ENCODE results near the gene PARD3.

The PARD3 gene

DNA sequence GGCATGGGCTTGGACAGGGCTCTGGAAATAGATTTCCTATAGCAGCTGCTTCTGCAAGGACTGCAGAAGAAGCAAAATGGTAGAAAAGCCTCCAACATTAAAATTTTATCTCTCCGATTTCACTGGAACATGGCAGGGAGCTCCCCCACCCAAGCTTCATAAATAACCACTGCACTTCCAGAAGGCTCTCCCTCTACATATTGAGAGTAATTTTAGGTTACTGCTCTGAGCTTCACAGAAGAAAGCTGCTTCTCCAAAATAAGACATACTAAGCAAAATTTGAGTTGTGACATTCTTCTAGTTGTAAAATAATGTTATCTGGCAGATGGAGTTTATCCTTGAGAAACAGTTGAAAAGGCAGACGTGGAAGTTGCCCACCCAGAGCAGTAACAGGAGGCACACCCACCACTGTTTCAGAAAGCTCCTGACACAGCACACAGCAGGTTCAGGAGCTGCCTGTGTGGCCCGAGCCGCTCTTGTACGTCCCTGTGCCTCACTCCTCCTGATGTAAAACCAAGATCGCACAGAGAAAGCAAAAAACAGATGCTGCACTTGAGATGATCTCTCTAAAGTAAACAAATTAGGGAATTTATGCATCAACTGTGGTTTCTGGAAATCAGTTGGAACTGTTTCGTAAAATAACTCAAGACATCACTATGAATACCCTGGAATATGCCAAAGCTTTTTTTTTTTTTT is 621.0 kb downstream of the PARD3 start:
- no peak for DNase-seq

DNA sequence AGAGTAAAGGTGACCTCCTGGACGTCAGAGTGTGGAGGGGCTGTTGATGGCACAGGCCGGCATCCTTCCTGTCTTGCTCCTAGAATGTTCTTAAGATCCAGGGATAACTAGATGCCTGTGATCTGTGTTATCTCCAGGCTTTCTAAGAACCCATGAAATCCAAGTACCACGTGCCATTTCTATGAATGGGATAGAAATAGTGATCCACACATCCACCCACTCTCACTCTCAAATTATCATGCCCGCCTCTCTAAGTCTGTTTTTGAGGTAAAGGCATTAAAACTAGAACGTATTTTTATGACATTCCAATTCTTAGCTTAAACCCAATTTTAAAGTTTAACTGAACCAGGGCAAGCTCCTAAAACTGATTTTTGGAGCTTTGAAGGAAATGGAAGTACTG is 622.5 kb downstream of the PARD3 start:
- no peak for DNase-seq

DNA sequence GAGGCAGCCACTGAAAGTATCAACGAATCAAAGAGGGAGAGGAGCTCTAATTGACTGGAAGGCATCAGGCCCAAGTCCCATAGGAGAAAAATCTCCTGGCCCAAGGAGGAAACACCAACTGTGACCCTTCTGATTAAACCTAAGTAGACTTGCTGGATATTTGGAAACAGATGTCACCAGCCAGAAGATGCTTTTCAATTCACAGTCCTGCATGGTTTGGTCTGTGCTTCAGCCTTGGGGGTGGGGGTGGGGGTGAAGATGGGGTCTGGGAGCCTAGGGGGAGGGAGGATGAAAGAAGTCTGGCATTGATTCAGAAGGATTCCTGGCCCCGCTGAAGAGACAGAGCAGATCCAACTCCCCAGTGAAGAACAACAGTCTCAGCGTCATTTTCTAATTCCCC is 623.7 kb downstream of the PARD3 start:
- no peak for DNase-seq

DNA sequence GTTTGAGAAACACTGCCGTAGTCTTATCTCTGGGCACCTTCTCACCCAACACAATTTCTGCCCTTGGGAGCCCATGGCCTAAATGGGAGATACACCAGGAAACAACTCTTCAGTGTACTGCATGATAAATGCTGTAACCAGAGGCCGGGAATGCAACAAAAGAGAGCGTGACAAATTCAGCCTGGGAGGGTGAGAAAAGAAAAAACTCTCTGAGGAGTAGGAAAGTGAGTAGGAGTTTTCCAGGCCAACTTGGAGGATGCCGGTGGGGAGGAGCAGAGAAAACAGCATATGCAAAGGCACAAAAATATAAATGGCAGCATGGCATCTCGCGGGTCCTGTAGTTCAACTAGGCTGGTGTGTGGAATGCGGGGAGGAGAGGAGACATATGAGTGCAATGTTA is 624.5 kb downstream of the PARD3 start:
- no peak for DNase-seq

DNA sequence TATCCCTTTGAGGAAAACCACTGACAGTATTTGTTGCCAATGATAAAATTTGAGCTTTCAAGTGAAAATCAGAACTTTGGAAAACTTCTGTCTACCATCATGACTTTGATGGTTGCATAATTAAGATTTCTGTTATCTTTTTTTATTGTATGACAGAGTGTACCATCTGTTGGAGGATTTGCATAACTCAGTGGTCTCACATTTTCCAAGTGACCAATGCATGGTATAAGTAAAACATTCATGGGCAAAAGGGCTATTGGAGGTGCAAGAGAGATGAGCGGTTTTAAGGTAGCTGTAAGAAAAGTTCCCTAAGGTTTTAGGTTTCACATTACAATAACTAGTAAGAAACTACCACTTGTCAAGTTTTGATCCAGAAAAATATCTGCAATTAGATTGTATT is 625.3 kb downstream of the PARD3 start:
- DNase-seq = no peak

DNA sequence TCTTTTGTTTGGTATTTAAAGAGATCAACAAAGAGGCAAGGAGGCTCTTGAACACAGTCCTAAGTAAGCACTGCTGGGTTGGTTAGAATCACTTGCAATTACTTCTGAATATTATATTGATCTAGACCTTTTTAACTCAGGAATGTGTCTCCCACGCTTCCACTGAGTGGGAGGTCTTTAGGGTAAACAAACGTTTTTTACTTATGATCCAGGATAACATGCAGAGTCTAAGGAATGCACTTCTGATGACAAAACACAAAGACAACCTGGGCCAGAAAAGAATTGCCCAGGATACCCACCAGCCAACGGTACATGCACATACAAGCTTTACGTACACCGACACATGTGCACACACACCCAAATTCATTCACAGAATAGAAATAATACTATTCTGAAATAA is 626.9 kb downstream of the PARD3 start:
- no peak for DNase-seq

DNA sequence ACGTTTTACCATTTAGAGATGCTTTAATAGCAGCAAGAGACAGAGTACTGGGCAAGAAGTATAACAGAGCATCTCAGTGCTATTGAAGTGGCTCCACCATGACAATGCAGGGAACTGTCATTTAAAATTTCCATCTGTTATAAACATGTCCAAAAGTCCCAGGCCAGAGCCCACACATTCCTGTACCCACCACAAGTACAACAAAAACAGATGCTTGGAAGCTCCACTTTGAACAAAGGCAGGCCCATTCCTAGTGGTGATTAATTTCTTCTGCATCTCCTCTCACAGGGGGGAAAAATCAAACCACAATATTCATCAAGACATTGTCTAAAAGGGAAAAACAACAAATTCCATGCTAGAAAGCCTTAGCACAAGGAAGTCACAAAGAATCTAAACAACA is 627.9 kb downstream of the PARD3 start:
- DNase-seq = no peak

DNA sequence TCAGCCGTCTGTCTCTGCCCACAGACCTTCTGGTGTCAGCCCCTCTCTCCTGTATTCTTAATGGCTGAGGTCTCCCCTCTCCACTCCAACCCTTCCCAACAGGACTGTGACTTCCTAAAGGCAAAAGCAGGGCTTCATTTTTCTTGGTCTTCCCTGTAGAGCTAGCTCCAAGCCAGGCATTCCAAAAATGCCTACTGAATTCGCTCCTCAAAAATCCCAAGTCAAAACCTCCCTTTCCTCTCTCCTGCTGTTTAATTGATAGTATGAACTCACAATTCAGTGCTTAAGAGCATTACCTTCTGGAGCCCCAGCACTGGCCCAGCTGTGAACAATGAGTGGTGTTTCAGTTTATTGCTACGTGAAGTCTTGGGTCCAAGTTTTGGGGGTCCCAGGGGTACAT is 628.4 kb downstream of the PARD3 start:
- no peak for DNase-seq

DNA sequence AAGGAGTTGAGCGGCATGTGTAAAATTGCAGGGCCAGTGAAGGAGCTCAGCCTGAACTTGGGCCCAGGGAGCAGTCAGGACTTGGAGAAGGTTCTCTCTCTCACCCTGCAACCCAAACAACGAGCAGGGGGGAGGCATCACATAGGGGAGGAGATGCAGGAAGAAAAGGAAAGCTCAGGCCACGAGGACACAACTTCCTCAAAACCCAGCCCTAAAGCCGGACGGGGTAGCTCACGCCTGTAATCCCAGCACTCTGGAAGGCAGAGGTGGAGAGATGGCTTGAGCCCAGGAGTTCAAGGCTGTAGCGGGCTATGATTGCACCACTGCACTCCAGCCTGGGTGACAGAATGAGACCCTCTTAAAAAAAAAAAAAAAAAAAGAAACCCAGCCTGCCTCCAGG is 629.1 kb downstream of the PARD3 start:
- DNase-seq = no peak

DNA sequence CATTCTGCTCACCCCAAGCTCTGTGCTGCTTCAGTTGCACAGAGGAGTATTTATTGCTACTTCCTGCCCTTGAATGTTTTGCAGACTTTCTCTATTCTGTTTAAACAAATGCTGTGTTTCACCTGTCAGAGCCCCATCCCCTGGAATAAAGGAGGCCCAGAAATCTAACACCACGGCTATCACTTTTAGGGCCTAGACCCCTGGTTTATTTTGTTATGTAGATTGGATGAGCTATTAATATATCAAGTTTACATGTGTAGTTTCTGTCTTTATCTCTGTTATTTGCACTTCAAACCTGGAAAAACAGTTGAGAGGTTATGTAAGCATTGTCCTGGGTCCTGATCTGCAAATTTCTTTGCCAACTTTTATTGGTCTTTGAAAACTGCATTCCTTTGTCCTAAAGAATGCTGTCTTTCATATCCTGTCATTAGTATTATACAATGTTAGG is 630.1 kb downstream of the PARD3 start:
- no peak for DNase-seq

DNA sequence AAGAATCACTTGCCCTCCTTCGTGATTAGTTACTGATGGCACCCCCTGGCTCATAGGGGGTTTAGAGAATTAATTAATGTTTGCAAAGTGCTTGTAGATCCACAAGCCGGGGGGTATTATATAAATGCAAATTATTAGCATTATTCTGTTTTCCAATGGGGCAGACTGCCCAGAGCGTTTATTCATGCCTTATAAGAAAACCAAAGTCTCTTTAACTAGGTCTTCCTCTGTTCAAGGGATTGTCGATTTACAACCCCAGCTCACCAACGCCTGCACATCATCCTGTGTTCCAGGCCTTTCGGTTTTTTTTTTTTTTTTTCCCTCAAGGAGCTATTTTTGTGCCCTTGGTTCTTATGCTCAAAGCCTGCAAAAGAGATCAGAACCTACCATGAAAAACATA is 630.7 kb downstream of the PARD3 start:
- no peak for DNase-seq

DNA sequence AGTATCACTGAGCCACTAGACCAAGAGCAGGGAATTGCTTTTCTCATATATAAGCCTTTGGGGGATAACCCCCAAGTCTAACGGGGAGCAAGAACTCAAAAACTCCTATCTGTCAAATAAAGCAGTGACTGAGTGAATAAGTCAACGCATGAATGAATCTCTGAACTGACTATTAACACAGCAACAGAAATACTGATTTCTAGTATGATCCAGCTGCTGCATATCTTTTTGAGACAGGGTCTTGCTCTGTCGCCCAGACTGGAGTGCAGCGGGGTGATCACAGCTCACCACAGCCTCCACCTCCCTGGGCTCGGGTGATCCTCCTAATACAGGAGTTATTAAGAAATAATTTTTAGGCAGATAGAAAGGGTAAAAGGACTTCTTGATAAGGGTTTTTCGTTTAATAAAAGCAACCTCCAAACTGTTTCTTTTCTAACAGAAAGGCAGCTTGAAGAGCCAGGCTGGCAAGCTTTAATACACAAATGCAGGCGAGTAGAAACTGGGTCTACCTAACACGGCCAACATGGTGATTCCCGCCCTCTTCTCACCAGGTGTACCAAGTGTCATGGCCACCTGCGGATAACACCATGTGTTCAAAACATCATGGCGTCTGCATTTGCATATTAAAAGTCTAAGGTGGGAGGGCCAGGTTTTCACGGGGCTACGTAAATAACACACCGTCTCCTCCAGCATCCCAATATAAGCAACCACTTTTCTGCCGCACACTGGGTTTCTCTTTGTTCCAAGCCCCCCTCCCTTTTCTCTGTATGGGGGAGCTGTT is 631.9 kb downstream of the PARD3 start:
- no peak for DNase-seq

DNA sequence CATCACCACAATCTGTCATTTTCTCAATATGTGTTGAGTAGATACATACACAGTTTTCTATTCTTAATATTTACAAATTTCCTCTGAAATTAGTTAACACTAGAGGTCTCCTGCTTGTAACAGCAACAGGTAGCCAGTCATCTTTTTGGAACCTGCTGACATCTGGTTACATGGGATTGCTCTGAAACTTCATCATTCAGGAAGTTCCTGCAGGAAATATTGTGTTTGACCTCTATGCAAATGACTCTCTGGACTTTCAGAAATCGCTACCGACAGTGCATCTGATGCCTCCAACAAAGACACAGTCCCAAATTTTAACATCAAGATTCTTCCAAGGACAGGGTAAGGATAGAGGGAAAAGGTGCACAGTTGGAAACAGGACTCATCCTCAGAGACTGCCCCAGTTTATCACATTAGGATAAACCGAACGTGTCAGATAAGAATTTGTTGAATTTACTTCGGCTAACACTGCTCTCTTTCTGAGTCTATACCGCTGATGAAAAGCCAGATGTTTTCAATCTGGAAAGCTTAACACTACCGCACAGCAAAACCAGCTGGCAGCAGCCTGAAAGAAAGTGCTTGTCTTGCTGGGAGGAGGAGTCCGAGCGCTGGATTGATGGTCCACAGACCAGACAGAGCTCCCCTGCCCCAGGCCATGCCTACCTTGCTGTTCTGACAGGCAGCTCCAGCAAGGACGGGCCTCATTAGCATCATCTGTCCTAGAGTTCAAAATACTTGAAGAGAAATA is 633.4 kb downstream of the PARD3 start:
- no peak for DNase-seq

DNA sequence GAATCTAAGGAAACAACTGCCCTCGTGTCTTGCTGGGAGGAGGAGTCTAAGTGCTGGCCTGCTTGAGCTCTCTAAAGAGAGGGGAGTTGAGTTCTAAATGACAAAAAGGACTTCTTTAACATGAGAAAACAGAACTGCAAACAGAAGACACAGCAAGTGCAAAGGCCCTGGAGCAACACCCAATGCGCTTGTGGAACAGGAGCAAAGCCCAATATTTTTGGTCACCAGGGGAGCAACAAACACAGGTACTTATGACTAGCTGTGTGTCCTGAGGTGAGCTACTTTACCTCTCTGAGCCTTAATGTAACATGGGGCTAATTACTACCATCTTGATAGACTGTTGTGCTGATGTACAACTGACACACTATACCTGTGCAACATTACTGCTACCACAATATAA is 634.3 kb downstream of the PARD3 start:
- DNase-seq = no peak

DNA sequence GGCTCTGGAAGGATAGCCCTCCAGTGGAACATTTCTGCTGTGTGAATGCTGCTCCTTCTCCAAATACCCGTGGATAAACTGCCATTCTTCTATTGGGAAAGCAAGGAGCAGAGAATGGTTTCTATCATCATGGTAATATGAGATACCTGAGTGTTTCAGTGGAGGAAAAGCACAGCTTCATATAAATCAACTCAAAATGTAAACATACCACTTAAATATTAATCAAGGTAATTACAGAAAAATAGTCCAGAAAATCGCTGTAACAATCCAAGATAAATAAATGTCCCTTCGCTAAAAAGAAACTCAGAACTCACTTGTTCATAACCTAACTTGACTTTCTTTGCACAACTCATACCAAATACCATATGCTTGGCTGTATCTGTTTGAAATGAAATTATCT is 635.8 kb downstream of the PARD3 start:
- no peak for DNase-seq

DNA sequence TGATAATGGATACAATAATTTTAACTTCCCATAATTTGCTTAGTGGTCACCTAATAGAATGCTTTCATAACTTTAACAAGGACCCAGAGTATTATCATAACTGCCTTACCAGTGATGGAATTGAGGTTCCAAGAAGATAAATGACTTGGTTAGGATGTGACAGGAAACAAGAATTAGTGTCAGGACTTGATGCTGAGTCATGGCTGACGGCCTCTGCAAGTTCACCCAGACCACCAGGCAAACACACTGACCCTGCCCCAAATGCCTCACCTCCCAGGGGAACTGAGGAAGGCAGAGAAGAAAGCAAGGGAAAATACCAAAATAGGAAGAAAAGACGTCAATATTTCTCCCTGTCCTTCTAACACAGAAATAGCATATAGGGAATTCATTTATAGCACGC is 636.3 kb downstream of the PARD3 start:
- no peak for DNase-seq

DNA sequence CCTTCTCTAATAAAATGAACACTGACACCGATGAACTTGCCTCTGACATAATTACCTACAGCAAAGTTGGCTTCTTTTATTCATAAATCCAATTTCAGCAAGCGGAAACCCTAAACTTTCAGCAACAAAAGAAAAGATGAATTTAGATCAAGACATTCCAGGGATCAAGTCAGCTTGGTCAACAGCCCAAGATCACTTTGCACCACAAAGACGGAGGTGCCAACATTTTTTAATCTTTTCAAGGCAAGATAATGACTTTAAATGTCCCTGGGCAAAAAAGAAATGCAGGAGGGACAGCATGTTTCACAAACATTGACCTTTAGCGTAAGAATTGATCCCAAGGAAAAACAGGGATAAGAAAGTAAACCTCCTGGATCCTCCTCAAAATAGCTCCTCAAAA is 636.9 kb downstream of the PARD3 start:
- DNase-seq = no peak

DNA sequence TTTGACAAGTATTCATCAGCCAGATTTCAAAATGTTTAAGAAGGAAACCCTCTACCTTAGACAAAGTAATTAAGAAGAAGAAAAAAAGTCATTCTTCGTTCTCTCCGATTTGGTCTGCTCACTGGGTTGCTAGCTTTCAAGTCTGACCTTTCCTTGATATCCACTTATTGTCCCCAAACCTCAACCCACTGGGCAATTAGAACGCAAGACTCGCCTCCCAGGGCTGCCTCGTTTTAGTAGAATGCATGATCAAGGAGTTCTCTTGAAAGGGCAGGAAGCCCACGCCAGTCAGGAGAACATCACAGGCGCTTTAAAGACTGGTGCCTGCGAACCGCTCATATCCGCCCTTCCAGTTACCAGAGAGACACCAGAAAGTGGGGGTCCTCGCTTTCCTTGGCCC is 637.7 kb downstream of the PARD3 start:
- no peak for DNase-seq

DNA sequence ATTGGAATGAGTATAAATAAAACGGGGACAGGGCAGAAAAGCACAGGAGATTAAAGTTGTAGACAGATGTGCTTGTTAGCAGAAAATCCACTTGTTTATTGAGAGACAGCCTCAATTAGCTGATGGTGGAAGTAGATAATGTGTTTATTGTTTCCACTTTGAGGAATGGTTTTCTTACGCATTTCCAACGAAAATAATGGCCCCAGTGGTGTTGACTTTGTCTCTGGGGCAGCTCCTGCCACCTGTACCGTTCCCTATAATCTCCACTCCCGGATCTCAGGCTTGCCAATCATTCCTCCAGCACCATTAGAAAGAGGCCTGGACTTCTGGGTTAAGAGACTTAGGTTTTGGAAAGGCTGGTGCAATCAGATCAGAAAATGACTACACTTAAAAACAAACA is 638.7 kb downstream of the PARD3 start:
- no peak for DNase-seq

DNA sequence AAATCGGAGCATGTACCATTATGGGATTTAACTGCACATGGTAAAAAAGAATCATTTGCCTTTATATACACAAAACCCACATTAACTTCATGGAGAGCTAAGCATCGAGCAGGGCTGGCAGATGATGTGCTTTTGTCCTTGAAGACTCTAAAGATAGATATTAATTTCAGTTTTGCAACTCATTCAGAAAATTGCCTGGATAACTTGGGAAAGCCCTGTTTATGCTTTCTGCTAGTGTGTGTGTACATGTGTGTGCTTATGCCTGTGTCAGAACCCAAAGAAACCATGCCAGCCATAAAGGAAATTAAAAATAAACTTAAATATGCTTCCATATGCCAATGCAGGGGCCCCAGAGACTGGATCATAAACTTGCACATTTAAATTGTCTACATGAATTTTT is 640.0 kb downstream of the PARD3 start:
- DNase-seq = no peak

DNA sequence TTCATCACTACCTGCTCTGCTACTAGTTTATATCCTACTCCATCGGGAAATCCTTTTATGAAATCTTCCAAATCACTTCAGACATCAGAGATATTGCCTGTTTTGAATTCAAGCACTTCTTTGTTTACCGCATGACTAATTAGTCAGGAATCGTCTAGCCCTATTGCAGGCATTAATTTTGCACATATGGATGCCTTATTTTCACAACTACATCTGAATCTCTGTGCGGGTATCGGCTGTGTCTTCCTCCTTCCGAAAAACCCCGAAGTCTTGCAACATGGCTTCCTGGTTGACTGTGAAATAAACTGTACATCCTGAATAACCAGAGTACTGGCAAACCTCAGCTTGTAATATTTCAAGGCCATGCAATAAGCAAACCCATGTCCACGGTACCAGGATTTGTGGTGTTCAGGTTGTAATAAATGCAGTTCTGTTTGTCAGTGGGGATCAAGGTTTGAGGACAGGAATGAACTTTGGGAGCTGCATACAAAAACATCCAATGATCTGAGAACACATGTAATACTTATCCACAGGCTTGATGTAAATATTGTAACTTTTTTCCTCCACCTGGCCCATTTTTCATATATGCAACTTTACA is 642.1 kb downstream of the PARD3 start:
- DNase-seq = no peak

DNA sequence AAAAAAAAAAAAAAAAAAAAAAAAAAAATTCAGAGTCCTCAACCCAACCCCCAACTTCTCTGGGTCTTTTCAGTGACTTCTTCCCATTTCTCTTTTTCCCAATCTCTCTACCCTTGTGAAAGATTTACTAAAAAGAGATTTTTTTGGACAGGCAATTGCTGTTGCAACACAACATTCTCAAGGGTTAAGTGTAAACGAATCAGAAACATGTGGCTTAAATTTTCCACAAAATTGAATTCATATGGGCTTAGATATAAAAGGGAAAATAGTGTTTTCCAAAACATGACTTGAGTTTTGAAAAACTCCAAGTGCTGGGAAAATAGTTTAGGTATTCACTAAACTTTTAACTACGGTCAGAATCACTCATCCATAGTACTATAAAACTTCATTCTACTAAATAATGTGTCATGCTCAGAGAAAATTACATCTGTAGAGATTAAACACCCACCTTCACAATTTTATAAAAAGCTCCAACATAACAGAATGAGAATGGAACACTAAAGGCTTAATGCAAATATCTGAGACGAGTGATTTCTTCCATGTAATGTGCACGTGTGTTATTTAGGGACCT is 643.1 kb downstream of the PARD3 start:
- no peak for DNase-seq

DNA sequence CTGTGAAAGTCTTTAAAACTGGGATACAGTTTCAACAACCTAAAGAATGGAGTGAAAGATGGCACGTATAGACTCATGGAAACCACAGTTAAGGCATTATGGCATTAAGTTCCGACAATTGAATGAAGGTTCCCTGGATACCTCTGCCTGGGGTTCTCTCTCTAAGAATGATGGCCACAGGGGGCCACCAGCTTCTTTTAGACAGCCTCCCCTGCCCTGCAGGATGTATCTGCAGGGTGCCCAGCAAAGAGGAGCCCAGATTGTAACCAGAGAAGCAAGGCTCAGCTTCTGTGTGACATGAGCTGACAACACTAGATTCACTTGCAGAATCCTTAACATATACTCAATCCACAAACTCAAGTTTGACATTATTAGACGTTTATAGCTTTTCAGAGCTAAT is 645.4 kb downstream of the PARD3 start:
- no peak for DNase-seq

Measured in NCI-H1436 (cell line).